GM10266 (cell line): ENCODE measurements around the gene SEC31A.

ENCODE experiments used
- DNase-seq: peaks from one replicate; pipeline ENCODE4 v3.0.0; 2012; ENCODE audit errors: extremely low spot score
- CTCF ChIP-seq: IDR thresholded peaks from 2 replicates; pipeline ENCODE4 v1.5.1; 2012; ENCODE audit warnings: mild to moderate bottlenecking, low read depth; ENCODE audit not compliant: control insufficient read depth, insufficient read depth; ENCODE audit errors: missing control alignments

The SEC31A gene

GRCh38 chr4:82789025-82789776 lies 101.8 kb downstream of the SEC31A start:
- TF ChIP-seq CTCF = no peak
- no peak for DNase-seq

- no peak for TF ChIP-seq CTCF
- no peak for DNase-seq
Measured at GRCh38 chr4:82787342-82787741, 103.6 kb downstream of the SEC31A start.

- no peak for TF ChIP-seq CTCF
- no peak for DNase-seq
Measured at GRCh38 chr4:82786828-82787227, 104.1 kb downstream of the SEC31A start.

- TF ChIP-seq CTCF = no peak
- DNase-seq = no peak
Measured at GRCh38 chr4:82785611-82786400, 105.1 kb downstream of the SEC31A start.

GRCh38 chr4:82784681-82785610 lies 106.0 kb downstream of the SEC31A start:
- no peak for DNase-seq
- TF ChIP-seq CTCF = no peak

GRCh38 chr4:82782626-82783345 lies 108.2 kb downstream of the SEC31A start:
- no peak for TF ChIP-seq CTCF
- DNase-seq = no peak
